KMS-11 (cell line): ENCODE data around the gene WNT9A.

Experiments used
- H2AFZ ChIP-seq: fragments of 200-600 bp; sonication (generic); 2 replicates; pipeline ENCODE4 v1.6.1; 2016; ENCODE audit warnings: antibody characterized with exemption, mixed run types, low read depth
- H3K27ac ChIP-seq: fragments of 200-600 bp; sonication (generic); 2 replicates; pipeline ENCODE4 v1.6.1; 2016; ENCODE audit warnings: mild to moderate bottlenecking, mixed run types
- H3K27me3 ChIP-seq: fragments of 200-600 bp; sonication (generic); 2 replicates; pipeline ENCODE4 v1.6.1; 2017; ENCODE audit warnings: mild to moderate bottlenecking, low read depth, mixed run types, moderate library complexity; ENCODE audit not compliant: insufficient read depth
- H3K36me3 ChIP-seq: fragments of 200-600 bp; sonication (generic); 2 replicates; pipeline ENCODE4 v1.6.1; 2017; ENCODE audit warnings: mild to moderate bottlenecking, mixed run types; ENCODE audit not compliant: insufficient read depth
- H3K4me1 ChIP-seq: fragments of 200-600 bp; sonication (generic); 2 replicates; pipeline ENCODE4 v1.6.1; 2016; ENCODE audit warnings: mild to moderate bottlenecking, low read depth, mixed run types; ENCODE audit not compliant: poor library complexity, severe bottlenecking
- H3K4me2 ChIP-seq: fragments of 200-600 bp; sonication (generic); 2 replicates; pipeline ENCODE4 v1.7.0; 2016; ENCODE audit warnings: mild to moderate bottlenecking, mixed run types
- H3K4me3 ChIP-seq: fragments of 200-600 bp; sonication (generic); IDR thresholded peaks from 2 replicates; pipeline ENCODE4 v1.6.1; 2017; ENCODE audit warnings: low read depth, low read length, mixed read lengths; ENCODE audit not compliant: insufficient read depth
- H3K79me2 ChIP-seq: fragments of 200-600 bp; sonication (generic); 2 replicates; pipeline ENCODE4 v1.6.1; 2016; ENCODE audit warnings: low read depth, mixed run types; ENCODE audit not compliant: insufficient read depth
- H3K9ac ChIP-seq: fragments of 200-600 bp; sonication (generic); 2 replicates; pipeline ENCODE4 v1.6.1; 2016; ENCODE audit warnings: mild to moderate bottlenecking, mixed run types
- H4K20me1 ChIP-seq: fragments of 200-600 bp; sonication (generic); 2 replicates; pipeline ENCODE4 v1.6.1; 2016; ENCODE audit warnings: mild to moderate bottlenecking, mixed run types; ENCODE audit not compliant: insufficient read depth
- CTCF ChIP-seq: fragments of 200-600 bp; sonication (generic); conservative IDR thresholded peaks from 2 replicates; pipeline ENCODE4 v1.6.1; 2017; ENCODE audit warnings: low read depth, mild to moderate bottlenecking, antibody characterized with exemption, low read length, moderate library complexity, mixed read lengths

The WNT9A gene

DNA sequence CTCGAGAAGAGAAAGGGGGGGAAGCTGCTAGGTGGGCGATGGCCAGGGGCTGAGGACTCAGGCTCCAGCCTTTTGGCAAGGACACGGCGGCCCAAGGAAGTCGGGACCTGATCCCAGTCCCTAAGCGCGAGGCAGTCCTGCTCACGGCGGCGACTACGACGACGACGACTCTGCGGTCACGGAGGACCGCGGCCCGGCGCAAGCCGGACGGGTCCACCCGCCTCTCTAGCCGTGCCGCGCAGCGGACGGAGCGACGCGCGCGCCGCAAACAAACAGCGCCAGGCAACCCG, 401 bp downstream of the WNT9A start:
- H3K9ac ChIP-seq = no peak overlapping the region
- H3K4me1 ChIP-seq = no peaks in the 10 kb centered on the region
- peak overlapping the region; percentile 14 for H3K4me3 ChIP-seq
- H3K27ac ChIP-seq = no peak overlapping the region
- TF ChIP-seq CTCF = no peak
- no peaks in the 10 kb centered on the region for H3K36me3 ChIP-seq
- no peaks in the 10 kb centered on the region for H3K79me2 ChIP-seq
- H2AFZ ChIP-seq = no peak overlapping the region
- no peaks in the 10 kb centered on the region for H4K20me1 ChIP-seq
- peaks cover 5% of the 10 kb centered on the region; the same call in 1 of the 2 replicates for H3K27me3 ChIP-seq
- H3K4me2 ChIP-seq = peak overlapping the region; percentile 76

- Histone ChIP-seq H3K27ac (no peak overlapping the region), H3K4me3 (peak overlapping the region; percentile 14), H3K4me1 (no peaks in the 10 kb centered on the region), H2AFZ (peak overlapping the region; percentile 49; the same call in 1 of the 2 replicates), H3K4me2 (peak overlapping the region; percentile 76), H4K20me1 (no peaks in the 10 kb centered on the region), H3K79me2 (no peaks in the 10 kb centered on the region), H3K36me3 (no peaks in the 10 kb centered on the region), H3K9ac (no peak overlapping the region), H3K27me3 (peaks cover 5% of the 10 kb centered on the region; the same call in 1 of the 2 replicates)
- peak; percentile 38 for TF ChIP-seq CTCF
These were observed 927 bp downstream of the WNT9A start for GRCh38 chr1:227946624-227947385.

DNA sequence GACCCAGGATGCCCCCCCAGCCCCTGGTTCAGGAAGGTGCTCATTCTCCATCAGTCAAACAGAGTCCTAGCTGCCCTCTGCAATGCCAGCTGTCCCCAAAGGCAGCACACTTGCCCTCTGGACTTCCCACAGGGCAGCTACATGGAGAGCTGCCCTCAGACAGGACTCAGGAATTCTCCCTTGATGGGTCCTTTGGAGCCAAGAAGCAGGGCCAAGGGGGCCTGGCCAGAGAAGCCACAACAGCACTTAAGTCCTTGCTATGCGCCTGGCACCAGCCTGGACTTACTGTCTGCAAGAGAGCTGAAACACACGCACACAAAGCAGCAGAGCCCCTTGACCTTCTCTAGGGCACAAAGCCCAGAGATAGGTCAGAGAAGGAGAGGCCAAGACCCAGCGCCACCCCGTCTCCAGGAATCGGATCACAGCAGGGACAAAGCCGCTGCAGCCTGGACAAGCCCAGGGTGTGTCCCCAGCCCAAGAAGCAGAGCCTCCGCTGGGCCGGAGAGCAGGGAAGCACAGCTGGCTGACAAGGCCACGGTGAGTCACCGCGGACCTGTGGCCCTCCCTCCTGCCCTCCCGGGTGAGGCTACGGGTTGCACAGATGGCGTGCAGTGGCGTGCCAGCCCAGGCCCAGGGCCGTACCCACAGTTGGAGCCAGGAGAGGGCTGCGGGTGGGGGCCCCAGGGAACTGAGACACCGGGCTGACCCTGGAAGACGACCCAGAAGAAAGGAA, 1.7 kb downstream of the WNT9A start:
- no peak overlapping the region for H3K27ac ChIP-seq
- no peak for TF ChIP-seq CTCF
- no peaks in the 10 kb centered on the region for H3K4me1 ChIP-seq
- H3K9ac ChIP-seq = no peak overlapping the region
- no peaks in the 10 kb centered on the region for H3K79me2 ChIP-seq
- no peak overlapping the region; the same call in 1 of the 2 replicates for H2AFZ ChIP-seq
- peak overlapping the region; percentile 76; the same call in 1 of the 2 replicates for H3K4me2 ChIP-seq
- H4K20me1 ChIP-seq = no peaks in the 10 kb centered on the region
- peak overlapping the region; percentile 14 for H3K4me3 ChIP-seq
- H3K36me3 ChIP-seq = no peaks in the 10 kb centered on the region
- peaks cover 6% of the 10 kb centered on the region; the same call in 1 of the 2 replicates for H3K27me3 ChIP-seq

- Histone ChIP-seq H3K36me3 (no peaks in the 10 kb centered on the region), H3K27me3 (peaks cover 8% of the 10 kb centered on the region; the same call in 1 of the 2 replicates), H3K9ac (no peak overlapping the region), H3K79me2 (no peaks in the 10 kb centered on the region), H2AFZ (no peak overlapping the region), H3K4me3 (peak overlapping the region; percentile 4), H3K4me1 (no peaks in the 10 kb centered on the region), H3K27ac (no peak overlapping the region), H4K20me1 (no peaks in the 10 kb centered on the region), H3K4me2 (no peak overlapping the region)
- no peak for TF ChIP-seq CTCF
These were observed 2.5 kb downstream of the WNT9A start for GRCh38 chr1:227944931-227945890.
